HG03196 (cell line): ENCODE data around the gene IMPDH2.

Experiments used
- ATAC-seq: cut with Tn5 transposase; IDR thresholded peaks from one replicate; pipeline ENCODE4 v1.9.1; 2021; ENCODE audit not compliant: unreplicated experiment

IMPDH2 gene

GRCh38 chr3:48984663-48985062, 44.5 kb downstream of the IMPDH2 start:
- no peak for ATAC-seq

GRCh38 chr3:48983096-48983495, 46.1 kb downstream of the IMPDH2 start:
- ATAC-seq, result no peak

- ATAC-seq, result no peak
Observed at GRCh38 chr3:48982686-48983085, 46.5 kb downstream of the IMPDH2 start.

- no peak for ATAC-seq
Observed at GRCh38 chr3:48982016-48982415, 47.2 kb downstream of the IMPDH2 start.

DNA sequence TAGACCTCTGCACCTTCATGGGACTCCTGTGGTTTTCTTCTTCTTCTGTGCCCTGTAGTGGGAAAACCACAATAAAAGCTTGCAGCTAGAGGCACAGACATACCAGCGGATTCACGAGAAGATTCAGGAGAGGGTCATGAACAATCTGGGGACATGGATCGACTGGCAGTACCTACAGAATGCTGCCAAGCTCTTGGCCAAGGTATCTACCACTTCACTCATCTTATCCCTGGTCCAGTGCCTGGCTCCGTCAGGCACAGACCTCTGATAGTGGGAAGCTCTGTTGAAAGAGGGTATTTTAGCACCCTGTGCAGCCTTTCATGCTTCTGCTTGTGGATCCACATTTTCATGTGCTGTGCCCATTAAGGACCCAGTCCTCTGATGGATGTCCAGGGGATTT, 48.9 kb downstream of the IMPDH2 start:
- ATAC-seq, result no peak

- ATAC-seq, result no peak
Observed at GRCh38 chr3:48979451-48979850, 49.7 kb downstream of the IMPDH2 start.
